Measurements from ENCODE around the gene MTSS2.

GRCh38 chr16:70710422-70711210 is 24.8 kb upstream of the MTSS2 start:
- no peak for TF ChIP-seq CTCF (IDR thresholded peaks at IDR 0.05; ENCODE audit: poor library complexity, severe bottlenecking)
- TF ChIP-seq EP300 (conservative IDR thresholded peaks at IDR 0.05; ENCODE audit: poor library complexity, severe bottlenecking): no peak
- no peak for TF ChIP-seq EZH2 (IDR thresholded peaks at IDR 0.05; ENCODE audit: borderline replicate concordance, insufficient read depth, low read length, poor library complexity, severe bottlenecking)
- TF ChIP-seq POLR2AphosphoS5 (IDR thresholded peaks at IDR 0.05): no peak
- TF ChIP-seq RAD21 (conservative IDR thresholded peaks at IDR 0.05): no peak
- no peak for TF ChIP-seq REST (IDR thresholded peaks at IDR 0.05; ENCODE audit: borderline replicate concordance)
- TF ChIP-seq MXI1 (conservative IDR thresholded peaks at IDR 0.05; ENCODE audit: poor library complexity, severe bottlenecking): no peak
- no peak for TF ChIP-seq TAF1 (IDR thresholded peaks at IDR 0.05; ENCODE audit: low read depth)
